Spleen (tissue), 7 donors: Measurements from ENCODE around the gene SCAF11.

Experiments used
- POLR2A ChIP-seq, 3 donors: fragments of 450-650 bp; IDR thresholded peaks; one replicate each; pipeline ENCODE4 v1.5.1; 2017; ENCODE audit warnings: antibody characterized with exemption in 3 of 3, mild to moderate bottlenecking in 1 of 3
- TF ChIP-seq, protein P1 (sequence below), 11 experiments: fragments of 200-600 bp in 7 of 11; fragments of 450-650 bp in 4 of 11; sonication (generic) in 4 of 11; IDR thresholded peaks in 8 of 11; conservative IDR thresholded peaks in 3 of 11; 1 replicate in 7 of 11; 2 replicates in 4 of 11; pipeline versions ENCODE4 v1.4.0 to v1.8.0; 2016 to 2021; ENCODE audit warnings: antibody characterized with exemption in 11 of 11, inconsistent platforms in 4 of 11, mild to moderate bottlenecking in 1 of 11
- donor health status: DM: no; HTN: no; CAD: no; lungs with moderate emphysema.
- donor health status: DM: no; HTN: no; CAD: no.
- donor health status: DM: no; HTN: no; CAD: no.

GRCh38 chr12:45907955-45908354 lies 82.4 kb downstream of the SCAF11 start:
- TF ChIP-seq, protein P1, sequence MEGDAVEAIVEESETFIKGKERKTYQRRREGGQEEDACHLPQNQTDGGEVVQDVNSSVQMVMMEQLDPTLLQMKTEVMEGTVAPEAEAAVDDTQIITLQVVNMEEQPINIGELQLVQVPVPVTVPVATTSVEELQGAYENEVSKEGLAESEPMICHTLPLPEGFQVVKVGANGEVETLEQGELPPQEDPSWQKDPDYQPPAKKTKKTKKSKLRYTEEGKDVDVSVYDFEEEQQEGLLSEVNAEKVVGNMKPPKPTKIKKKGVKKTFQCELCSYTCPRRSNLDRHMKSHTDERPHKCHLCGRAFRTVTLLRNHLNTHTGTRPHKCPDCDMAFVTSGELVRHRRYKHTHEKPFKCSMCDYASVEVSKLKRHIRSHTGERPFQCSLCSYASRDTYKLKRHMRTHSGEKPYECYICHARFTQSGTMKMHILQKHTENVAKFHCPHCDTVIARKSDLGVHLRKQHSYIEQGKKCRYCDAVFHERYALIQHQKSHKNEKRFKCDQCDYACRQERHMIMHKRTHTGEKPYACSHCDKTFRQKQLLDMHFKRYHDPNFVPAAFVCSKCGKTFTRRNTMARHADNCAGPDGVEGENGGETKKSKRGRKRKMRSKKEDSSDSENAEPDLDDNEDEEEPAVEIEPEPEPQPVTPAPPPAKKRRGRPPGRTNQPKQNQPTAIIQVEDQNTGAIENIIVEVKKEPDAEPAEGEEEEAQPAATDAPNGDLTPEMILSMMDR (IDR thresholded peaks at IDR 0.05 in 8 of 11, conservative IDR thresholded peaks at IDR 0.05 in 3 of 11), result no peak
- TF ChIP-seq POLR2A (IDR thresholded peaks at IDR 0.05), result no peak
